Vagina (tissue), 2 donors: ENCODE data around the gene MAP2K2.
A peak's percentile ranks its signal among the peaks of the same experiment; 100 is the strongest.

Experiments
- POLR2A ChIP-seq, 2 donors: fragments of 450-650 bp; IDR thresholded peaks; one replicate each; pipeline ENCODE4 v1.6.1; 2017; ENCODE audit warnings: antibody characterized with exemption in 2 of 2, mild to moderate bottlenecking in 2 of 2, moderate library complexity in 2 of 2
- POLR2AphosphoS5 ChIP-seq, 2 donors: sonication (generic); formaldehyde crosslinking; IDR thresholded peaks; one replicate each; pipeline ENCODE4 v1.9.0; 2017; ENCODE audit warnings: antibody characterized with exemption in 2 of 2, mild to moderate bottlenecking in 2 of 2, low read depth in 1 of 2; ENCODE audit not compliant: insufficient read depth in 1 of 2
- TF ChIP-seq, protein P1 (sequence below), 3 experiments: fragments of 450-650 bp in 2 of 3; fragments of 200-600 bp in 1 of 3; sonication (generic) in 1 of 3; IDR thresholded peaks; one replicate each; pipeline ENCODE4 v1.5.1; 2017 to 2019; ENCODE audit warnings: antibody characterized with exemption in 3 of 3, mild to moderate bottlenecking in 2 of 3, moderate library complexity in 2 of 3

DNA sequence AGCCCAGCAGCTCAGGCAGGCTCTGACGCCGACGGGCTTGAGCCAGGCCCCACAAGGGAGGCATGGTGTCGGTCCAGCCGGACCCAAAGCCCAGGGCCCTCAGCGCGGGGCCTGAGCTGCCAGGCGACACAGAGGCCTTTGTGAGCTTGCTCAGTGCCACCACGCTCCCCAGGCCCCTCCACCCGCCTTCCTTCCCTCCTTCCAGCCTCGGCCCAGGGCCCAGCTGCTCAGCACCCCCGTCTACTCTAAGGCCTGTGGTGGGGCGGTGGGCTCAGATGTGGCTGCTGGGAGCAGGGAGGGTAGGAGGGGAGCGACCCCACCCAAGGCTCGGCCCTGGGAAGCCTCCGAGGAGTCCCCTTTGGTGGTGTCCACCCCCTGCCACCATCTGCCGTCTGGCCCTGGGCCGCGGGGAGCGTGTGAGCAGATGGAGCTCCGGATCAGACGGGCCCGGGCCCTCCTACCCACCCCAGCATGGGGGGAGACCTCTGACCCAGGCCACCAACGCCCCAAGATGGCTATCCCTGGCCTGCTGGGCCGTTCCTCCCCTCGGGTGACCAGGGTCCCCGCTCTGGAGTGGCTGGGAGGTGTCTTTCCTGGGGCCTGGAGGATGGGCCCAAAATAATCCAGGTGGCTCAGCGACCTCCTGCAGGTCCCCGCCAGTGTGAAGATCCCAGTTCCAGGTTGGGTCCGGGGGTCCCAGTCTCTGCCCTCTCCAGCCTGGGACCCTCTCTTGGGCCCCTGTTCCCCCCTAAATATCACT lies 65.0 kb downstream of the MAP2K2 start:
- TF ChIP-seq, protein P1, sequence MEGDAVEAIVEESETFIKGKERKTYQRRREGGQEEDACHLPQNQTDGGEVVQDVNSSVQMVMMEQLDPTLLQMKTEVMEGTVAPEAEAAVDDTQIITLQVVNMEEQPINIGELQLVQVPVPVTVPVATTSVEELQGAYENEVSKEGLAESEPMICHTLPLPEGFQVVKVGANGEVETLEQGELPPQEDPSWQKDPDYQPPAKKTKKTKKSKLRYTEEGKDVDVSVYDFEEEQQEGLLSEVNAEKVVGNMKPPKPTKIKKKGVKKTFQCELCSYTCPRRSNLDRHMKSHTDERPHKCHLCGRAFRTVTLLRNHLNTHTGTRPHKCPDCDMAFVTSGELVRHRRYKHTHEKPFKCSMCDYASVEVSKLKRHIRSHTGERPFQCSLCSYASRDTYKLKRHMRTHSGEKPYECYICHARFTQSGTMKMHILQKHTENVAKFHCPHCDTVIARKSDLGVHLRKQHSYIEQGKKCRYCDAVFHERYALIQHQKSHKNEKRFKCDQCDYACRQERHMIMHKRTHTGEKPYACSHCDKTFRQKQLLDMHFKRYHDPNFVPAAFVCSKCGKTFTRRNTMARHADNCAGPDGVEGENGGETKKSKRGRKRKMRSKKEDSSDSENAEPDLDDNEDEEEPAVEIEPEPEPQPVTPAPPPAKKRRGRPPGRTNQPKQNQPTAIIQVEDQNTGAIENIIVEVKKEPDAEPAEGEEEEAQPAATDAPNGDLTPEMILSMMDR (IDR thresholded peaks at IDR 0.05): no peak
- TF ChIP-seq POLR2A (IDR thresholded peaks at IDR 0.05) (no peak), POLR2AphosphoS5 (IDR thresholded peaks at IDR 0.05; ENCODE audit: insufficient read depth in 1 of 2, low read depth in 1 of 2) (peak in 1 of 2 donors; percentile 41)
